RWPE2 (cell line): ENCODE data around the gene SPPL2B.

ENCODE experiments used
- ATAC-seq: fragments of 200-7000 bp; cut with Tn5 transposase; 3 replicates; pipeline ENCODE4 v1.9.1; 2021; ENCODE audit warnings: low read depth
- DNase-seq: peaks from one replicate; pipeline ENCODE4 v3.0.0-alpha.2; 2020; ENCODE audit warnings: low spot score
- H3K27ac ChIP-seq: fragments of 450-650 bp; 2 replicates; pipeline ENCODE4 v1.5.1; 2017; ENCODE audit warnings: mild to moderate bottlenecking; ENCODE audit not compliant: poor library complexity, severe bottlenecking
- H3K27me3 ChIP-seq: fragments of 250-450 bp; sonication (Bioruptor Pico); 2 replicates; pipeline ENCODE4 v1.5.1; 2021; ENCODE audit warnings: mild to moderate bottlenecking, moderate library complexity; ENCODE audit not compliant: insufficient read depth, poor library complexity, severe bottlenecking
- H3K36me3 ChIP-seq: fragments of 250-450 bp; sonication (Bioruptor Pico); 2 replicates; pipeline ENCODE4 v1.5.1; 2020; ENCODE audit warnings: low read depth, mild to moderate bottlenecking, moderate library complexity
- H3K4me1 ChIP-seq: fragments of 250-450 bp; sonication (Bioruptor Pico); 2 replicates; pipeline ENCODE4 v1.5.1; 2021; ENCODE audit warnings: mild to moderate bottlenecking, moderate library complexity; ENCODE audit not compliant: insufficient read depth, poor library complexity, severe bottlenecking
- H3K4me3 ChIP-seq: fragments of 250-450 bp; sonication (Bioruptor Pico); 2 replicates; pipeline ENCODE4 v1.5.1; 2021; ENCODE audit warnings: mild to moderate bottlenecking, moderate library complexity; ENCODE audit not compliant: severe bottlenecking
- H3K9me3 ChIP-seq: fragments of 250-450 bp; sonication (Bioruptor Pico); 2 replicates; pipeline ENCODE4 v1.5.1; 2021; ENCODE audit warnings: mild to moderate bottlenecking, moderate library complexity; ENCODE audit not compliant: severe bottlenecking
- CTCF ChIP-seq: fragments of 450-650 bp; IDR thresholded peaks from one replicate; pipeline ENCODE4 v1.5.1; 2017; ENCODE audit warnings: mild to moderate bottlenecking, moderate library complexity; ENCODE audit not compliant: poor library complexity, severe bottlenecking

Gene SPPL2B

GRCh38 chr19:2398735-2399305, 70.3 kb downstream of the SPPL2B start:
- no peak for TF ChIP-seq CTCF
- ATAC-seq = no peak
- no peaks in the 10 kb centered on the region for H3K9me3 ChIP-seq
- no peaks in the 10 kb centered on the region for H3K27me3 ChIP-seq
- H3K27ac ChIP-seq = no peak overlapping the region
- H3K36me3 ChIP-seq = no peaks in the 10 kb centered on the region
- no peak overlapping the region for H3K4me3 ChIP-seq
- no peaks in the 10 kb centered on the region for H3K4me1 ChIP-seq
- no peak for DNase-seq

GRCh38 chr19:2399582-2399981, 71.1 kb downstream of the SPPL2B start:
- Histone ChIP-seq H3K27me3 (no peaks in the 10 kb centered on the region), H3K36me3 (no peaks in the 10 kb centered on the region), H3K27ac (no peak overlapping the region), H3K9me3 (no peaks in the 10 kb centered on the region), H3K4me1 (no peaks in the 10 kb centered on the region), H3K4me3 (no peak overlapping the region)
- no peak for DNase-seq
- TF ChIP-seq CTCF = no peak
- ATAC-seq = no peak
